ENCODE results near the gene AFG1L. TPM values are rescaled to one million over a fixed set of nuclear protein-coding genes. Genes with fewer than 3 reads are reported as not detected.
"Not testable (repeated sequence)": the region's sequence is repeated elsewhere in the genome, so short reads cannot be mapped to it uniquely, and the experiment has no call there.

The AFG1L gene
- total RNA-seq, 2 donors from 2014 or later = 3.5 TPM

GRCh38 chr6:108366236-108366635 lies 71.4 kb downstream of the AFG1L start:
- WGBS = 96% methylated on average over 4 of the region's 4 CpGs
- intact Hi-C loops (cut with DNase I) = no loop called here
- Histone ChIP-seq H3K36me3 (no peaks in the 10 kb centered on the region), H3K4me1 (replicated peaks) (no peaks in the 10 kb centered on the region), H3K4me3 (no peak overlapping the region), H3K27me3 (replicated peaks; ENCODE audit: insufficient read depth) (no peaks in the 10 kb centered on the region), H3K27ac (no peak overlapping the region), H3K9me3 (no peaks in the 10 kb centered on the region)
- TF ChIP-seq POLR2A (IDR thresholded peaks at IDR 0.05) (no peak), POLR2AphosphoS5 (IDR thresholded peaks at IDR 0.05) (no peak), CTCF (IDR thresholded peaks at IDR 0.05) (no peak)
- DNase-seq (ENCODE audit: low spot score) = no peak

GRCh38 chr6:108368431-108369030 lies 73.7 kb downstream of the AFG1L start:
- no peak overlapping the region for H3K27ac ChIP-seq
- H3K9me3 ChIP-seq = no peaks in the 10 kb centered on the region
- intact Hi-C loops (cut with DNase I) = no loop called here
- no peaks in the 10 kb centered on the region for H3K4me1 ChIP-seq (replicated peaks)
- no peaks in the 10 kb centered on the region for H3K36me3 ChIP-seq
- no peak for DNase-seq (ENCODE audit: low spot score)
- no peak overlapping the region for H3K4me3 ChIP-seq
- no peaks in the 10 kb centered on the region for H3K27me3 ChIP-seq (replicated peaks; ENCODE audit: insufficient read depth)
- WGBS = 84% methylated on average over 3 of the region's 3 CpGs
- TF ChIP-seq POLR2AphosphoS5 (IDR thresholded peaks at IDR 0.05) = no peak
- no peak for TF ChIP-seq POLR2A (IDR thresholded peaks at IDR 0.05)
- no peak for TF ChIP-seq CTCF (IDR thresholded peaks at IDR 0.05)

- no peaks in the 10 kb centered on the region for H3K9me3 ChIP-seq
- DNase-seq (ENCODE audit: low spot score) = no peak
- H3K4me1 ChIP-seq (replicated peaks) = no peaks in the 10 kb centered on the region
- H3K36me3 ChIP-seq = no peaks in the 10 kb centered on the region
- WGBS = 65% methylated on average over 3 of the region's 3 CpGs
- no peaks in the 10 kb centered on the region for H3K27me3 ChIP-seq (replicated peaks; ENCODE audit: insufficient read depth)
- intact Hi-C loops (cut with DNase I) = no loop called here
- no peak overlapping the region for H3K27ac ChIP-seq
- no peak for TF ChIP-seq POLR2A (IDR thresholded peaks at IDR 0.05)
- TF ChIP-seq CTCF (IDR thresholded peaks at IDR 0.05) = no peak
- TF ChIP-seq POLR2AphosphoS5 (IDR thresholded peaks at IDR 0.05) = no peak
- no peak overlapping the region for H3K4me3 ChIP-seq
Observed at GRCh38 chr6:108380876-108381275, 86.0 kb downstream of the AFG1L start.

DNA sequence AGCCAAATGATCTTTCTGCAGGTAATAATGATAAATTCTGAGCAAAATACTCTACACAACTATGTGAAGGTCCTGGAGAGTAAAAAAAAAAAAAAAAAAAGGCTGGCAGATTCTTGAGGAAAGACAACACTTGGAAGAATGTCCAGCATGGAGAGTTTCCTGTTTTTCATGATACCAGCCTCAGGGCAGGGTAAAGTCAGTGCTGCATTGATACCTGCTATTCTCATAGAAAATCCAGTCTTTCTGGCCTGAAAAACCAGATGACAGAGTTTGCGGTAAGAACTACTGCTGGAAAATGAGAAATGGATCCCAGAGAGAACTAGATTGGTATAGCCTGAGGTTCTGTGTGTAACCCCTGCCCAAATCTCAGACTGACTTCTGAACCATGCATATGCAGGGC lies 89.1 kb downstream of the AFG1L start:
- no peaks in the 10 kb centered on the region for H3K9me3 ChIP-seq
- no peaks in the 10 kb centered on the region for H3K27me3 ChIP-seq (replicated peaks; ENCODE audit: insufficient read depth)
- no peak overlapping the region for H3K4me3 ChIP-seq
- TF ChIP-seq POLR2A (IDR thresholded peaks at IDR 0.05) (no peak), POLR2AphosphoS5 (IDR thresholded peaks at IDR 0.05) (no peak), CTCF (IDR thresholded peaks at IDR 0.05) (no peak)
- no peaks in the 10 kb centered on the region for H3K4me1 ChIP-seq (replicated peaks)
- DNase-seq (ENCODE audit: low spot score) = no peak
- intact Hi-C loops (cut with DNase I) = no loop called here
- H3K36me3 ChIP-seq = no peaks in the 10 kb centered on the region
- WGBS = 55% methylated on average over 1 of the region's 1 CpG
- H3K27ac ChIP-seq = no peak overlapping the region

- 92% methylated on average over 4 of the region's 4 CpGs for WGBS
- DNase-seq (ENCODE audit: low spot score); intact Hi-C loops (cut with DNase I); H3K4me3 ChIP-seq; H3K27ac ChIP-seq; H3K4me1 ChIP-seq (replicated peaks); H3K9me3 ChIP-seq; H3K36me3 ChIP-seq; H3K27me3 ChIP-seq (replicated peaks; ENCODE audit: insufficient read depth): not testable (repeated sequence)
Observed at GRCh38 chr6:108389190-108389589, 94.3 kb downstream of the AFG1L start.

All from prostate gland (tissue), 2 donors.